OCI-LY7 (cell line): ENCODE data around the gene VAMP4. TPM values are rescaled to one million over a fixed set of nuclear protein-coding genes. Genes with fewer than 3 reads are reported as not detected.

Source experiments
- BruUV-seq: library from RNA; stranded (reverse); fragments of 400-500 nt; replicated peaks from 2 replicates; lab custom pipeline; 2021; lab: Mats Ljungman, UMichigan
- CTCF ChIA-PET: fragments of 300-600 bp; sonication (Branson Sonifier 250); formaldehyde crosslinking; loops from one replicate; lab custom pipeline; 2022; ENCODE audit warnings: antibody characterized with exemption; ENCODE audit not compliant: unreplicated experiment; lab: Charles Lee
- POLR2A ChIA-PET: fragments of 300-600 bp; sonication (Branson Sonifier 250); formaldehyde crosslinking; loops from one replicate; lab custom pipeline; 2022; ENCODE audit warnings: antibody characterized with exemption; lab: Charles Lee
- DNase-seq: peaks from one replicate; pipeline ENCODE4 v3.0.0-alpha.2; 2015; ENCODE audit warnings: low spot score
- H2AFZ ChIP-seq: fragments of 200-600 bp; sonication (generic), shearing (Covaris generic); 2 replicates; pipeline ENCODE4 v1.6.1; 2014; ENCODE audit warnings: mild to moderate bottlenecking, antibody characterized with exemption, low read length, moderate library complexity
- H3K27ac ChIP-seq: fragments of 200-600 bp; sonication (generic); 2 replicates; pipeline ENCODE4 v1.5.1; 2014; ENCODE audit warnings: mixed run types, low read depth, mild to moderate bottlenecking, moderate library complexity, low read length, inconsistent platforms; ENCODE audit not compliant: poor library complexity, severe bottlenecking
- H3K36me3 ChIP-seq: fragments of 200-600 bp; sonication (generic); 2 replicates; pipeline ENCODE4 v1.6.1; 2014; ENCODE audit warnings: mild to moderate bottlenecking, antibody characterized with exemption, low read length, moderate library complexity, mixed read lengths; ENCODE audit not compliant: insufficient read depth
- H3K4me1 ChIP-seq: fragments of 200-600 bp; sonication (generic); 2 replicates; pipeline ENCODE4 v1.5.1; 2014; ENCODE audit warnings: mild to moderate bottlenecking, low read length; ENCODE audit not compliant: insufficient read depth, poor library complexity, severe bottlenecking
- H3K4me2 ChIP-seq: fragments of 200-600 bp; sonication (generic); 2 replicates; pipeline ENCODE4 v1.6.1; 2014; ENCODE audit warnings: mild to moderate bottlenecking, low read length
- H3K4me3 ChIP-seq: fragments of 200-600 bp; sonication (generic); 2 replicates; pipeline ENCODE4 v1.5.1; 2014; ENCODE audit warnings: mild to moderate bottlenecking, low read depth, low read length; ENCODE audit not compliant: poor library complexity, severe bottlenecking
- H3K79me2 ChIP-seq: fragments of 200-600 bp; sonication (generic); 2 replicates; pipeline ENCODE4 v1.6.1; 2016; ENCODE audit warnings: low read depth, mild to moderate bottlenecking, low read length, moderate library complexity, mixed read lengths; ENCODE audit not compliant: insufficient read depth
- H3K9me2 ChIP-seq: fragments of 200-600 bp; sonication (generic); 2 replicates; pipeline ENCODE4 v1.6.1; 2016; ENCODE audit warnings: mild to moderate bottlenecking, low read length, mixed read lengths; ENCODE audit not compliant: insufficient read depth
- H3K9me3 ChIP-seq: fragments of 200-600 bp; sonication (generic); 2 replicates; pipeline ENCODE4 v1.6.1; 2014; ENCODE audit warnings: mild to moderate bottlenecking, mixed run types, low read length, mixed read lengths
- H4K20me1 ChIP-seq: fragments of 200-600 bp; sonication (generic); 2 replicates; pipeline ENCODE4 v1.6.1; 2014; ENCODE audit warnings: mild to moderate bottlenecking, antibody characterized with exemption, low read length, moderate library complexity, mixed read lengths; ENCODE audit not compliant: insufficient read depth
- CTCF ChIP-seq: fragments of 200-600 bp; sonication (generic); conservative IDR thresholded peaks from 2 replicates; pipeline ENCODE4 v1.5.1; 2014; ENCODE audit warnings: mild to moderate bottlenecking, antibody characterized with exemption, low read length, moderate library complexity, mixed read lengths
- EZH2phosphoT487 ChIP-seq: fragments of 200-600 bp; sonication (generic); IDR thresholded peaks from 2 replicates; pipeline ENCODE4 v1.6.1; 2018; ENCODE audit warnings: low read depth, borderline replicate concordance, mild to moderate bottlenecking, mixed run types, antibody characterized with exemption, low read length, moderate library complexity, mixed read lengths
- intact Hi-C: fragments of 100-400 bp; cut with micrococcal nuclease; formaldehyde crosslinking; loops from one replicate; pipeline ENCODE4 v1.10.0; 2022; ENCODE audit not compliant: unreplicated experiment
- total RNA-seq, 2 experiments: library from RNA; depleted of rRNA in 1 of 2; stranded (reverse); fragments of >200 nt in 1 of 2; shearing (Covaris generic) in 1 of 2; gene quantifications; 2 replicates each; pipeline ENCODE4 v1.2.3, GENCODE V29; 2014 to 2022

The VAMP4 gene
- total RNA-seq, 2 experiments from 2014 or later: 3.4 to 7.7 TPM

DNA sequence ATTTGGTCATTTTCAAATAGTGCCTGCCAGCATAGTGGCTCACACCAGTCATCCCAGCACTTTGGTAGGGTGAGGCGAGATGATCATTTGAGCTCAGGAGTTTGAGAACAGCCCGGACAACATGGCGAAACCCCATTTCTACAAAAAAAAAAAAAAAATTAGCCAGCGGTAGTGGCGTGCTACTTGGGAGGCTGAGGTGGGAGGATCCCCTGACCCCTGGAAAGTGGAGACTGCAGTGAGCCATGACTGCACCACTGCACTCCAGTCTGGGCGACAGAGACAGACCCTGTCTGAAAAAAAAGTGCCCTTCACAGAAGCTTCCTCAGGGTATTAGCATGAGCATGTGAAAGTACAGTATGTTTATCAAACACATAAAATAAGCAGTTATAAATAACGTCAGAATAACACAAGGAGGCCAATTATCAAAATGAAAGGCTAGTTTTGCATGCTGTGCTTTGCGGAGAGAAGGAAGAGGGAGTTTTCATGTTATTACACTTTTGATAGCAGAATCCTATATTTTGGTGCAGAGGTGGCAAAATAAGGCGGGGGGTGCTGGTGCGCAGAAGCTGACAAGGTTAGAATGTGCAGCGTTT, 38.8 kb upstream of the VAMP4 start:
- no peaks in the 10 kb centered on the region for H3K9me2 ChIP-seq
- ChIA-PET POLR2A (interaction anchor here (0.6 to 7.6 kb wide), 6 partner anchors 9 to 545 kb away, joined by 3 to 53 read pairs (median 3); partner anchors contain the start of gene VAMP4), CTCF (interaction anchor here (0.6 kb wide), 1 partner anchor 39 kb away, joined by 3 read pairs; no protein-coding TSS in a partner anchor)
- H3K4me3 ChIP-seq: peak overlapping the region; percentile 61
- intact Hi-C loops: loop anchor here (1.0 to 5.0 kb wide), 4 partner anchors 39 to 752 kb away; partner anchors contain the start of gene PRRC2C
- no peaks in the 10 kb centered on the region for H3K9me3 ChIP-seq
- no peak for DNase-seq
- peaks cover 22% of the 10 kb centered on the region for H3K36me3 ChIP-seq
- peak overlapping the region; percentile 74 for H2AFZ ChIP-seq
- TF ChIP-seq EZH2phosphoT487: no peak
- no peak for TF ChIP-seq CTCF
- H3K4me1 ChIP-seq: peaks cover 34% of the 10 kb centered on the region
- BruUV-seq: TSS peak; percentile 94
- peaks cover 38% of the 10 kb centered on the region for H3K79me2 ChIP-seq
- H3K4me2 ChIP-seq: peak overlapping the region; percentile 65
- peak overlapping the region; percentile 78 for H3K27ac ChIP-seq
- H4K20me1 ChIP-seq: peaks cover 5% of the 10 kb centered on the region; the same call in 1 of the 2 replicates

- CTCF ChIA-PET: no interaction called here
- Histone ChIP-seq H3K79me2 (no peaks in the 10 kb centered on the region), H2AFZ (no peak overlapping the region), H3K4me2 (no peak overlapping the region), H3K36me3 (no peaks in the 10 kb centered on the region), H3K9me2 (no peaks in the 10 kb centered on the region), H3K9me3 (no peaks in the 10 kb centered on the region), H3K4me3 (no peak overlapping the region), H3K27ac (no peak overlapping the region), H4K20me1 (no peaks in the 10 kb centered on the region), H3K4me1 (no peaks in the 10 kb centered on the region)
- intact Hi-C loops: no loop called here
- no peak for DNase-seq
- POLR2A ChIA-PET: interaction anchor here (0.6 kb wide), 1 partner anchor 790 kb away, joined by 3 read pairs; no protein-coding TSS in a partner anchor
- no TSS peak for BruUV-seq
- no peak for TF ChIP-seq EZH2phosphoT487
- no peak for TF ChIP-seq CTCF
Observed at GRCh38 chr1:171772312-171772711, 30.4 kb upstream of the VAMP4 start.

DNA sequence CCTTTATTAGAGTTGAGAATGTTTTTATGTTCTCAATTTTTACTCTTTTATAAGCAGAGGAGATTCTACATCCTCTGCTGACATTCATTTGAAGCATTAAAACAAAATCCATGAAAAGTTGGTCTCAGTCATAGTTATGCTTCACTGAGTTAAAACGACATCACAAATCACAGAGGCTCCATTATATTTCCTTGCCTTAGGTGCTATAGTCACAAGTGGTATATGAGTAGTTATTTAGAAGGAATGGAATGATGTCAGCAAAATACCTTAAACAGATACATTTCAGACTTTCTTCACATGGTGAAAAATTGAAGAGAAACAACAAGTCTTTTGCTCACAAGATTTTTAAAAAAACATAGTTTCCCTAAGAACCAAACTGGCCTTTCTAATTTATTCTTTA, 27.9 kb upstream of the VAMP4 start:
- H3K27ac ChIP-seq: no peak overlapping the region
- no TSS peak for BruUV-seq
- intact Hi-C loops: loop anchor here (2.0 kb wide), 1 partner anchor 17 kb away; no protein-coding TSS in a partner anchor
- H3K4me2 ChIP-seq: no peak overlapping the region
- H3K4me1 ChIP-seq: no peaks in the 10 kb centered on the region
- TF ChIP-seq CTCF (no peak), EZH2phosphoT487 (no peak)
- no peaks in the 10 kb centered on the region for H3K79me2 ChIP-seq
- POLR2A ChIA-PET: no interaction called here
- CTCF ChIA-PET: no interaction called here
- no peaks in the 10 kb centered on the region for H3K36me3 ChIP-seq
- H3K9me2 ChIP-seq: no peaks in the 10 kb centered on the region
- no peaks in the 10 kb centered on the region for H3K9me3 ChIP-seq
- H4K20me1 ChIP-seq: no peaks in the 10 kb centered on the region
- H3K4me3 ChIP-seq: no peak overlapping the region
- DNase-seq: no peak
- no peak overlapping the region for H2AFZ ChIP-seq
